ENCODE measurements around the gene DYNC1I1.

The DYNC1I1 gene

DNA sequence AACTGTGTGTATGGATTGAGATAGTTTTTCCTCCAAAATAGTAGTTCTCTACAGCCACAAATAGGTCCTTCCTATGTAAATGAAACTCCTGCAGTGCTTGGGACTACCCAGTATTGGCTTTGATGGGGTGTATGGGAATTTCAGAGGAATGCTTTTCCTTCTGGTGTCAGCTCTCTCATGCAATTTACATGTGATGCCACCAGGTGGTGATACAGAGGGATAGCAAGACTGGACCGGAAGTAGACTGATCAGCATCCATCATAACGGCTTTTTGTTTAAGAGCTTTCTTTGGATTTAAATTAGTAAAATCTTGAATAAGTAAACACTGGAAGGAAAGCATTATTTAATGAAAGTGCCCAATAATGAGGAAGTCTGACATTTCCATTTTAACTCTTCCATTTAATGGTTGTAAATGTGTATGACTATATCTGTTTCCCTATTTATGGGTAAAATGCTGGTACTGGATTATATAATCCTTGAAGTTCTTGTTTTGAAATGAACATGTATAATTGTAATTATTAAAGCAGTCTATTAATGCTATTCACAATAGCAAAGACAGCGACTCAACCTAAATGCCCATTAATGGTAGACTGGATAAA is 22.7 kb downstream of the DYNC1I1 start:
- H3K27ac ChIP-seq (ENCODE audit: low read depth, low read length) = no peak overlapping the region
- H3K9me3 ChIP-seq (ENCODE audit: control insufficient read depth, insufficient read depth, low read depth, low read length) = no peaks in the 10 kb centered on the region
- no peaks in the 10 kb centered on the region for H3K4me1 ChIP-seq (ENCODE audit: control insufficient read depth, insufficient read depth, low read length)
- no peaks in the 10 kb centered on the region for H3K36me3 ChIP-seq (ENCODE audit: control insufficient read depth, insufficient read depth, low read length)
- H3K9ac ChIP-seq (ENCODE audit: low read length) = no peak overlapping the region
- peaks cover 17% of the 10 kb centered on the region; the same call in 1 of the 2 replicates for H3K27me3 ChIP-seq (ENCODE audit: control insufficient read depth, insufficient read depth, low read length)
- no peak overlapping the region for H3K4me3 ChIP-seq (ENCODE audit: low read depth, low read length)

DNA sequence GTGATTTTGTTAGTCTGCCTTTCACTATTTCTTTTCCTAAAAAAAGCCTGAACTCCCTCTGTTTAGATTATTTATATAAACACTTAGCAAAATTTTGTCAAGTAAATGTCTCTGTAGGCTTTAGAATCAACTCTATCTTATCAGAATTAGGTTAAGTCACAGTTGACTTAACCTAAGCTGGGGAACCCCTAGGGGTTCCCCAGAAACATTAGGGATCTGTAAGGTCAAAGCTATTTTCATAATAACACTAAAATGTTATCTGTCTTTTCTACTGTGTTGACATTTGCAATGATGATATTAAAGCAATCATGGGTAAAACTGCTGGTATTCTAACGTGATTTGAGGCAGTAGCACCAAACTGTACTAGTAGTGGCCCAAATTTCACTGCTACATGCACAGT is 24.3 kb downstream of the DYNC1I1 start:
- H3K36me3 ChIP-seq (ENCODE audit: control insufficient read depth, insufficient read depth, low read length) = no peaks in the 10 kb centered on the region
- no peak overlapping the region for H3K4me3 ChIP-seq (ENCODE audit: low read depth, low read length)
- peaks cover 17% of the 10 kb centered on the region; the same call in 1 of the 2 replicates for H3K27me3 ChIP-seq (ENCODE audit: control insufficient read depth, insufficient read depth, low read length)
- H3K9me3 ChIP-seq (ENCODE audit: control insufficient read depth, insufficient read depth, low read depth, low read length) = no peaks in the 10 kb centered on the region
- no peak overlapping the region for H3K9ac ChIP-seq (ENCODE audit: low read length)
- no peaks in the 10 kb centered on the region for H3K4me1 ChIP-seq (ENCODE audit: control insufficient read depth, insufficient read depth, low read length)
- H3K27ac ChIP-seq (ENCODE audit: low read depth, low read length) = no peak overlapping the region

DNA sequence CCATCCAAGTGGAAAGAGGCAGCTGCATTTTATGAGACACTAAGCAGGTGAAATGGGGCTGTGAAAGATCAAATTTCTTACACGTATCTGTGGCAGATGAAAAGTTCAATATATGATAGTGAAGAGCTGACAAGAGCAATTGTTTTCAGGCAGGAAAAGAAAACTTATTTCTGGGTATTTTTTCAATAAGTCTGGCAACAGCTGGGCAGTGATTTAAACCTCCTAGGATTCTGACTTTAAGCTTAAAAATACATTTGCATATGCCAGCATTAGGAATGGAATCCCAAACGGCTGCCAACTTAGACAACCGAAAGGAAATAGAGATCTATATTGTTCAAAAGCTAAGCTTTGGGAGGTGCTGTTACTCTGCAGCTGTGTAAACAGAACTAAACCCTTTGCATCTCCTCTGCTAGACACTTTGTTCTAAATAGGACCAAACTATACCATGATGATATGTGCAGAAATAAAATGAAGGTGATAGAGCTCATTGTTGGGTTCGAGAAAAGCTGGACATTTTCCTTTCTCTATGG is 26.1 kb downstream of the DYNC1I1 start:
- no peaks in the 10 kb centered on the region for H3K4me1 ChIP-seq (ENCODE audit: control insufficient read depth, insufficient read depth, low read length)
- no peaks in the 10 kb centered on the region; the same call in 1 of the 2 replicates for H3K27me3 ChIP-seq (ENCODE audit: control insufficient read depth, insufficient read depth, low read length)
- no peak overlapping the region for H3K27ac ChIP-seq (ENCODE audit: low read depth, low read length)
- no peaks in the 10 kb centered on the region for H3K36me3 ChIP-seq (ENCODE audit: control insufficient read depth, insufficient read depth, low read length)
- H3K4me3 ChIP-seq (ENCODE audit: low read depth, low read length) = no peak overlapping the region
- no peaks in the 10 kb centered on the region for H3K9me3 ChIP-seq (ENCODE audit: control insufficient read depth, insufficient read depth, low read depth, low read length)
- H3K9ac ChIP-seq (ENCODE audit: low read length) = no peak overlapping the region

DNA sequence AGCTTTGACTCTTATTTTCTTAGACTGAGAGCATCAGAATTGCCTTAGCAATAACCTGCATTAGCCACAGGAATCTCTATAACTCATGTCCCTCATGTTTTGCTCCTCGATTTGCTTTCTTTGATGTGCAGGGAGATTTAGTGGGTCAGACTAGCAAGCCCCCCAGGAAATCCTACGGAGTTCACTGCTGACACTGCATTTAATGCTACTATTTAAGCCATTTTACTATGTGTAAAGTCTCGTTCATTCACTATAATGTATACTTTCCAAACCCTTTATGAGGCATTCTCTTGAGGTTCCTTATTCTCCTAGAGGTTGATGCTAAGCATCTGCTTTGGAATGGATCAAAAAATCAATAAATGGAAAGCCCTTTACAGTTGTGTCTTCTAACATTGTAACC is 28.4 kb downstream of the DYNC1I1 start:
- H3K27ac ChIP-seq (ENCODE audit: low read depth, low read length) = no peak overlapping the region
- H3K4me3 ChIP-seq (ENCODE audit: low read depth, low read length) = no peak overlapping the region
- H3K9me3 ChIP-seq (ENCODE audit: control insufficient read depth, insufficient read depth, low read depth, low read length) = no peaks in the 10 kb centered on the region
- no peaks in the 10 kb centered on the region for H3K27me3 ChIP-seq (ENCODE audit: control insufficient read depth, insufficient read depth, low read length)
- no peak overlapping the region for H3K9ac ChIP-seq (ENCODE audit: low read length)
- H3K4me1 ChIP-seq (ENCODE audit: control insufficient read depth, insufficient read depth, low read length) = no peaks in the 10 kb centered on the region
- H3K36me3 ChIP-seq (ENCODE audit: control insufficient read depth, insufficient read depth, low read length) = no peaks in the 10 kb centered on the region

DNA sequence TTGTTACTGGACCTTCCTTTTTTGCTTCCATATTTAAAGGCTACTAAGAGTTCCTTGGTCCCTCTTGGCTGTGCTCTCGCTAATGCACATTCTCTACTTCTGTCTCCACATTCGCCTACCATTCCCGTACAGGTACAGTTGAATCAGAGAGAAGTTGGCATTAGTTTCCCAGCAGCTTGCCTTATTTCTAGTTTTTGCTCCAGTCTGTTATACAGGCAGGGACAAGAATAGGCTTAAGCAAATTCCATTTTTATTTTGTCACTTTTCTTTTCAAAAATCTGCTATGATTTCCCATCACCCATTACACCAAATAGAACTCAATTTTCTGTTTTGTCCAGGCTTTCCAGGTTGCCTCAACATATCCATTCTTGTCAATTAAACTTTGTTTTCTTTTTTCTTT is 29.9 kb downstream of the DYNC1I1 start:
- no peak overlapping the region for H3K9ac ChIP-seq (ENCODE audit: low read length)
- H3K9me3 ChIP-seq (ENCODE audit: control insufficient read depth, insufficient read depth, low read depth, low read length) = no peaks in the 10 kb centered on the region
- H3K36me3 ChIP-seq (ENCODE audit: control insufficient read depth, insufficient read depth, low read length) = no peaks in the 10 kb centered on the region
- H3K27me3 ChIP-seq (ENCODE audit: control insufficient read depth, insufficient read depth, low read length) = no peaks in the 10 kb centered on the region
- H3K27ac ChIP-seq (ENCODE audit: low read depth, low read length) = no peak overlapping the region
- no peaks in the 10 kb centered on the region for H3K4me1 ChIP-seq (ENCODE audit: control insufficient read depth, insufficient read depth, low read length)
- H3K4me3 ChIP-seq (ENCODE audit: low read depth, low read length) = no peak overlapping the region

DNA sequence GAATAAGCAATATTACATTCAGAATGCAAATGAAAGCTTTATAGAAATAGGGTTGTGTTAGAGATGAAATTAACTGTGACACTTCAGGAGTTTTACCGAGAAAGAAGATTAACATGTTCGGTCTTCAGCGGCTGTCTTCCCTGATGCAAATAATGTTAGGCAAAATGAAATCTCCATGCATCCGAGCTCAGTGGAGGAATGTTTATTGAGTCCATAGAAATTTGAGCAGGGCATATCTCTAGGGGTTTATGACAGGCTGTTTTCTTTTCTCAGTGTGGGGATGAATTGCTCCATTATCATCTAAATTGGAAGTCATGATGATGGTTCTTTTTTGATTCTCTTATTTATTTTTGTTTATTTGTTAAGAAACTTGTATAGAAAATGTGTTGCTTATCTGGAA is 31.7 kb downstream of the DYNC1I1 start:
- no peaks in the 10 kb centered on the region for H3K36me3 ChIP-seq (ENCODE audit: control insufficient read depth, insufficient read depth, low read length)
- no peaks in the 10 kb centered on the region for H3K4me1 ChIP-seq (ENCODE audit: control insufficient read depth, insufficient read depth, low read length)
- no peaks in the 10 kb centered on the region for H3K9me3 ChIP-seq (ENCODE audit: control insufficient read depth, insufficient read depth, low read depth, low read length)
- H3K27ac ChIP-seq (ENCODE audit: low read depth, low read length) = no peak overlapping the region
- no peak overlapping the region for H3K9ac ChIP-seq (ENCODE audit: low read length)
- no peak overlapping the region for H3K4me3 ChIP-seq (ENCODE audit: low read depth, low read length)
- H3K27me3 ChIP-seq (ENCODE audit: control insufficient read depth, insufficient read depth, low read length) = no peaks in the 10 kb centered on the region

DNA sequence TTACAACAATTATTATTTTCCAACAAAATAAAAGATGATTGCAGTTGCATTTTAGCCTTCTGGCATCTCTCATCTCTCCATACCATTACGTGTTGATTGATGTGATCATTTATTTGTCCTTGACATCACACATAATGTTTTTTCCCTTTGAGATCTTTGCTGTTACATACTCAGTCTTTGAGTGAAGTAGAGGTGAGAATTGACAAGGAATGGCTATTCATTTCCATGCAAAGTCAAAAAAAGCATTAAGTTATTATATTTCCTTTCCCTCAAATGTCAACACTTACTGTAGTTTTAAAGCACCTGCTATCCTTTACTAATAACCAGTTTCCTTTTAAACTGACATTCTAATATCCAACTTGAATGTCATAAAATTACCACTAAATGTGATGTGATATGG is 33.6 kb downstream of the DYNC1I1 start:
- no peak overlapping the region for H3K27ac ChIP-seq (ENCODE audit: low read depth, low read length)
- H3K27me3 ChIP-seq (ENCODE audit: control insufficient read depth, insufficient read depth, low read length) = no peaks in the 10 kb centered on the region
- no peak overlapping the region for H3K9ac ChIP-seq (ENCODE audit: low read length)
- H3K4me1 ChIP-seq (ENCODE audit: control insufficient read depth, insufficient read depth, low read length) = no peaks in the 10 kb centered on the region
- H3K36me3 ChIP-seq (ENCODE audit: control insufficient read depth, insufficient read depth, low read length) = no peaks in the 10 kb centered on the region
- no peaks in the 10 kb centered on the region for H3K9me3 ChIP-seq (ENCODE audit: control insufficient read depth, insufficient read depth, low read depth, low read length)
- H3K4me3 ChIP-seq (ENCODE audit: low read depth, low read length) = no peak overlapping the region

DNA sequence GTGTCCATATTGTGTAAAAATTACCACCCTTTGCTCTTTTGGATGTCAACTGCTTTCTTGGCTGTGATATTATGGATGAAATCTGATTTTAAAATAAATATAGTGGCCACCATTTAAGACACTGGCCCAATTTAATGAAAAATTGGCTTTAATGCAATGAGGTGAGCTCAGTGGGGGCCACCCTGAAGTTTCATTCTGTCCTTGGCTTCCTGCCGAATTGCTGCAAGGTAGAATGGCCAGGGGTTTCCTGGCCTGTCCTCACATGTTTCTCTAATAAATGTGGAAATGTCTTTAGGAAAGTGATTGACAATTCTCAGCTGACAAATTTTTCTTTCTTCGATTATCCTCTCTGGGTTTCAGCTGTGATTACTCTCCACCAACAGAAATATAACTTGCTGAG is 36.0 kb downstream of the DYNC1I1 start:
- Histone ChIP-seq H3K27me3 (ENCODE audit: control insufficient read depth, insufficient read depth, low read length) (no peaks in the 10 kb centered on the region), H3K4me3 (ENCODE audit: low read depth, low read length) (no peak overlapping the region), H3K9ac (ENCODE audit: low read length) (no peak overlapping the region), H3K9me3 (ENCODE audit: control insufficient read depth, insufficient read depth, low read depth, low read length) (no peaks in the 10 kb centered on the region), H3K4me1 (ENCODE audit: control insufficient read depth, insufficient read depth, low read length) (no peaks in the 10 kb centered on the region), H3K27ac (ENCODE audit: low read depth, low read length) (no peak overlapping the region), H3K36me3 (ENCODE audit: control insufficient read depth, insufficient read depth, low read length) (no peaks in the 10 kb centered on the region)

DNA sequence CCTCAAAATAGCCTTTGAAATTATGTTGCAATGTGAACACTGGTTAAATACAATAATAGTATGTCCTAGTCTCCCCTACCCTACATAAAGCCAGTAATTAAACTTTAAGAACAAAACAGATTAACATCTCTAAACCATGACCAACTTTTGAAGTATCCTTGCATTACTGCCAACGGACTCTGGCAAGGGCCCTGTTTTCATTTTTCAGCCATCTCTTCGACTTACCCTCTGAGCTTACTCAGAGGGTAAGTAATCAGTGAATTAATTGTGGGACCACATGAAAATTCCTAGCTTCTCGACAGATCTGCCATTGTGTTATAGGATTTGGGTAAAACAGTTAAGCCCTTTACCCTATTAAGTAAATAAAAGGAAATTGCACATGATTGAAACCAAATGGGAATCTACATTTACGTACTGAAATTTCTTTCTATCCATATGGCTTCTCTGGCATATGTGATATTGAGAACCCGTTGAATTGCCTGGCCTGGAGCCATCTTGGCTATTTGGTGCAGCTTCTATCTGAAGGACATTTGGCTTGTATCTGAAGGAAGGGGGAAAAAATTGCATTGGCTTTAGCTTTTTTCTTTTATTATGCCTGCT is 39.6 kb downstream of the DYNC1I1 start:
- H3K9me3 ChIP-seq (ENCODE audit: control insufficient read depth, insufficient read depth, low read depth, low read length) = no peaks in the 10 kb centered on the region
- no peaks in the 10 kb centered on the region for H3K27me3 ChIP-seq (ENCODE audit: control insufficient read depth, insufficient read depth, low read length)
- no peak overlapping the region for H3K4me3 ChIP-seq (ENCODE audit: low read depth, low read length)
- no peak overlapping the region for H3K9ac ChIP-seq (ENCODE audit: low read length)
- no peaks in the 10 kb centered on the region for H3K4me1 ChIP-seq (ENCODE audit: control insufficient read depth, insufficient read depth, low read length)
- no peak overlapping the region for H3K27ac ChIP-seq (ENCODE audit: low read depth, low read length)
- H3K36me3 ChIP-seq (ENCODE audit: control insufficient read depth, insufficient read depth, low read length) = no peaks in the 10 kb centered on the region

DNA sequence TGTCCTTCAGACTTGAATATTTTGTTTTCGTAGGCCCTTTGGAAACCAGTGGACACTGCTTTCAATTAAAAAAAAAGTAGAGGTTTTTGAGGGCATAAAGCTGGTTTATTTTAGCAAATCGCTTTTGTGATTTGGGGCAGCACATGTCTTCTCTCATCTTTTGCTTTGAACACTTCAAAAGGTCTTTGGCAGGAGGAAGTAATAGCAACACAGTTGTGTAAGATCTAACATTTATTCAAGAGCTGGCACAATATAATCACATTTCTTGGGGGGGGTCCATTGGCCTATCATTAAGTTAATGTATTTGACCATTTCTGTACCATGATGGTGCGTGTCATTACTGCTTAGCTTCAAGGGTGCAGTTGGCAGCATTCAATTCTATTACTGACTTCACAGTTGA is 42.4 kb downstream of the DYNC1I1 start:
- Histone ChIP-seq H3K9me3 (ENCODE audit: control insufficient read depth, insufficient read depth, low read depth, low read length) (no peaks in the 10 kb centered on the region), H3K9ac (ENCODE audit: low read length) (no peak overlapping the region), H3K4me3 (ENCODE audit: low read depth, low read length) (no peak overlapping the region), H3K27me3 (ENCODE audit: control insufficient read depth, insufficient read depth, low read length) (no peaks in the 10 kb centered on the region), H3K27ac (ENCODE audit: low read depth, low read length) (no peak overlapping the region), H3K36me3 (ENCODE audit: control insufficient read depth, insufficient read depth, low read length) (no peaks in the 10 kb centered on the region), H3K4me1 (ENCODE audit: control insufficient read depth, insufficient read depth, low read length) (no peaks in the 10 kb centered on the region)

DNA sequence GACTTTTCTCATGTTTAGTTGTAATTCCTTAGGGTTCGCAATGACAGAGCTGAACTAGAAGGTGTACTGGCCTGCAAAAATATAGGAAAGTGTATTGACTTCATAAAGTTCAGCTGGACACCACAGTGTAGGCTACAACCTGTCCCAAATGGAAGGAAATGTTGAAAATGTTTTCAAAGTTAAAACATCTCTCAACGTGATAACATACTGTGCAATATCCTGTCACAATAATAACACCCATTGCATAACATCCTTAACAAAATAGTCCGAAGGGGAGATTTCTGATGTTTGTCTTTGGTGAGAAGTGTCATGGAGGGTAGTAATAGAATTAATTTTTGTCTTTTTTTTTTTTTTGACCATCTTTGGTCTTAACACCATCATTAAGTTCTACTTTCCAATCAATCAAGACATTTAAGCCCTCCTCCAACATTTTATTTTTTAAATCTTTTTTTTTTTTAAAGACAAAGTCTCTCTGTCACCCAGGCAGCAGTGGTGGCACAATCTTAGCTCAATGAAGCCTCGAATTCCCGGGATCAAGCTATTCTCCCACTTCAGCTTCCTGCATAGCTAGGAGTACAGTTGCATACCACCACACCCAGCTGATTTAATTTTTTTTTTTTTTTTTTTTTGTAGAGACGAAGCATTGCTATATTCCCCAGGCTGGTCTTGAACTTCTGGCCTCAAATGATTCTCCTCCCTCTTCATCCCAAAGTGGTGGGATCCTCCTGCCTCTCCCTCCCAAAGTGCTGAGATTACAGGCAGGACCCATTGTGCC is 45.7 kb downstream of the DYNC1I1 start:
- Histone ChIP-seq H3K9ac (ENCODE audit: low read length) (no peak overlapping the region), H3K27ac (ENCODE audit: low read depth, low read length) (no peak overlapping the region), H3K4me3 (ENCODE audit: low read depth, low read length) (no peak overlapping the region), H3K27me3 (ENCODE audit: control insufficient read depth, insufficient read depth, low read length) (no peaks in the 10 kb centered on the region), H3K4me1 (ENCODE audit: control insufficient read depth, insufficient read depth, low read length) (0 out of 2 replicates have a peak, but pooled peaks cover 2% of the 10 kb centered on the region), H3K9me3 (ENCODE audit: control insufficient read depth, insufficient read depth, low read depth, low read length) (no peaks in the 10 kb centered on the region), H3K36me3 (ENCODE audit: control insufficient read depth, insufficient read depth, low read length) (no peaks in the 10 kb centered on the region)

All from HUES6 (cell line).